ENCODE measurements around the gene SLC15A3. TPM values are rescaled to one million over a fixed set of nuclear protein-coding genes. Genes with fewer than 3 reads are reported as not detected.

The SLC15A3 gene
- polyA plus RNA-seq, 1 experiment: 4.8 TPM

DNA sequence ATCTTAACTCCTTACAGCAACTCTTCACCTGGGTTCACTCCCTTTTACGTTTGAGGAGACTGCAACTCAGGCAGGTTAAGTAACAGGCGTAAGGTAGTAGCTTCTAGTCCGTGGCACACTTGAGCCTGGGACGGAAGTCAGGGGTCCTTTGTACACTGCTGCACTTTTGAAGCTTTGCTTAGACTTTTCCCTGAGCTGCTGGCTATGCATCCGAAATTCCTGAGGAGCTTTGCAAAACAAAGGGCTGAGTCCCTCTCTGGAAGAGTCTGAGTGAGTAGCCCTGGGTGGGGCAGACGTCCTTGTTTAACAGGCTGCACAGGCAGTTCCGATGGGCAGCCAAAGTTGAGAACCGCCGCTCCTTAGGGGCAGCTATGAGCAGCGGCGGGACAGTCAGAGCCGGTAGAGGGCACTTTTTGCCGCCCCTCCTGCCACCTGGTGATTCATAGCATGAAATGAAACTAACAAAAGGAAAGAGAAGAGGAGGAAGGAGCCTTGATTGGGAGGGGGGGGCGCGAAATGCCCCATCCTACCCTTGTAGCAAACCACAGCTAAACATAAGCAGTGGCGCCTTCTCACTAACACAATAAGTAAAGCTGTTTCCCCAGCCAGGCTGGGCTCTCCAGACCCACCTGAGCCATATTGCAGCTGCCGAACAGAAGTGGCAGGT, 36.6 kb downstream of the SLC15A3 start:
- TF ChIP-seq, protein P1, sequence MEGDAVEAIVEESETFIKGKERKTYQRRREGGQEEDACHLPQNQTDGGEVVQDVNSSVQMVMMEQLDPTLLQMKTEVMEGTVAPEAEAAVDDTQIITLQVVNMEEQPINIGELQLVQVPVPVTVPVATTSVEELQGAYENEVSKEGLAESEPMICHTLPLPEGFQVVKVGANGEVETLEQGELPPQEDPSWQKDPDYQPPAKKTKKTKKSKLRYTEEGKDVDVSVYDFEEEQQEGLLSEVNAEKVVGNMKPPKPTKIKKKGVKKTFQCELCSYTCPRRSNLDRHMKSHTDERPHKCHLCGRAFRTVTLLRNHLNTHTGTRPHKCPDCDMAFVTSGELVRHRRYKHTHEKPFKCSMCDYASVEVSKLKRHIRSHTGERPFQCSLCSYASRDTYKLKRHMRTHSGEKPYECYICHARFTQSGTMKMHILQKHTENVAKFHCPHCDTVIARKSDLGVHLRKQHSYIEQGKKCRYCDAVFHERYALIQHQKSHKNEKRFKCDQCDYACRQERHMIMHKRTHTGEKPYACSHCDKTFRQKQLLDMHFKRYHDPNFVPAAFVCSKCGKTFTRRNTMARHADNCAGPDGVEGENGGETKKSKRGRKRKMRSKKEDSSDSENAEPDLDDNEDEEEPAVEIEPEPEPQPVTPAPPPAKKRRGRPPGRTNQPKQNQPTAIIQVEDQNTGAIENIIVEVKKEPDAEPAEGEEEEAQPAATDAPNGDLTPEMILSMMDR (IDR thresholded peaks at IDR 0.05; ENCODE audit: low read depth, low read length): peak; percentile 38; the same call in 1 of the 2 replicates
- no peaks in the 10 kb centered on the region for H3K27me3 ChIP-seq (ENCODE audit: control insufficient read depth, insufficient read depth, low read length)
- ChIA-PET CTCF (interaction anchor here (0.6 to 4.7 kb wide), 8 partner anchors 9 to 258 kb away, joined by 3 to 35 read pairs (median 4); partner anchors contain the start of gene TMEM132A), POLR2A (interaction anchor here (0.6 to 1.4 kb wide), 4 partner anchors 8 to 1935 kb away, joined by 3 to 6 read pairs (median 4); partner anchors contain the start of gene TMEM132A)
- no peak for DNase-seq (ENCODE audit: low read depth, low spot score)
- no peaks in the 10 kb centered on the region; the same call in 1 of the 2 replicates for H3K9me3 ChIP-seq (ENCODE audit: control insufficient read depth, insufficient read depth, low read length)
- peak overlapping the region; percentile 75 for H3K27ac ChIP-seq (ENCODE audit: low read depth, low read length)
- peak overlapping the region; percentile 80 for H3K4me3 ChIP-seq (ENCODE audit: low read depth, low read length)

DNA sequence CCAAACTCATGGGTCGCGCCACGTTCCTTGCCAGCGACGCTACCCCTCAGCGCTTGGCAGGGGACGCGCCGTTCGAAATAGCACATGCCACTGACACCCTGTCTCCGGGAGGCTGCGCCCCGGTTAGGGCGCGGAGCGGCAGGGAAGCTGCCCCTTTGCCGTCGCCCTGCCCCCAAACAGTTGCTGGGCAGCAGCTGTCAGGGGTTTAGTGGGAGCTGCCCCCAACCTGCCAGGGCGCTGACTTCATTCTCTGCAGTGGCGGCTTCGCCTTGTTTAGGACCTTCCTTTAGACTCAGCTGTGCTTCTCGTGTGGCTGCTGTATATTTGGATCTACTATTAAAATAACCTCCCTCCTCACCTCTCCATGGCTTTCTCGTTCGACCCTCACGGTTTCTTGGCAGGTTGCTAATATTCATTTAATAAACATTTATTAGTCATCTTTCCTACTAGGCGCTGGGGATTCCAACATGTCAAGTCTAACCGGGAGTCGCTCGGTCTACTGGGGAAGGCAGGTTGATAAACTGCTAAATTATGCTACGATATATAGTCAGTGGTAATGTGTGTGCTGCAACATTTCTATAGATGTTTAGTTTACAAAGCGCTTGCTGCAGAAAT, 37.2 kb downstream of the SLC15A3 start:
- peak overlapping the region; percentile 75 for H3K27ac ChIP-seq (ENCODE audit: low read depth, low read length)
- TF ChIP-seq, protein P1 (IDR thresholded peaks at IDR 0.05; ENCODE audit: low read depth, low read length): no peak
- H3K4me3 ChIP-seq (ENCODE audit: low read depth, low read length): peak overlapping the region; percentile 80
- no peaks in the 10 kb centered on the region; the same call in 1 of the 2 replicates for H3K9me3 ChIP-seq (ENCODE audit: control insufficient read depth, insufficient read depth, low read length)
- ChIA-PET CTCF (interaction anchor here (0.9 to 4.7 kb wide), 9 partner anchors 10 to 273 kb away, joined by 3 to 35 read pairs (median 6); no protein-coding TSS in a partner anchor), POLR2A (interaction anchor here (0.8 to 1.6 kb wide), 3 partner anchors 9 to 12 kb away, joined by 3 to 6 read pairs (median 6); partner anchors contain the start of gene TMEM132A)
- no peaks in the 10 kb centered on the region for H3K27me3 ChIP-seq (ENCODE audit: control insufficient read depth, insufficient read depth, low read length)
- no peak for DNase-seq (ENCODE audit: low read depth, low spot score)

DNA sequence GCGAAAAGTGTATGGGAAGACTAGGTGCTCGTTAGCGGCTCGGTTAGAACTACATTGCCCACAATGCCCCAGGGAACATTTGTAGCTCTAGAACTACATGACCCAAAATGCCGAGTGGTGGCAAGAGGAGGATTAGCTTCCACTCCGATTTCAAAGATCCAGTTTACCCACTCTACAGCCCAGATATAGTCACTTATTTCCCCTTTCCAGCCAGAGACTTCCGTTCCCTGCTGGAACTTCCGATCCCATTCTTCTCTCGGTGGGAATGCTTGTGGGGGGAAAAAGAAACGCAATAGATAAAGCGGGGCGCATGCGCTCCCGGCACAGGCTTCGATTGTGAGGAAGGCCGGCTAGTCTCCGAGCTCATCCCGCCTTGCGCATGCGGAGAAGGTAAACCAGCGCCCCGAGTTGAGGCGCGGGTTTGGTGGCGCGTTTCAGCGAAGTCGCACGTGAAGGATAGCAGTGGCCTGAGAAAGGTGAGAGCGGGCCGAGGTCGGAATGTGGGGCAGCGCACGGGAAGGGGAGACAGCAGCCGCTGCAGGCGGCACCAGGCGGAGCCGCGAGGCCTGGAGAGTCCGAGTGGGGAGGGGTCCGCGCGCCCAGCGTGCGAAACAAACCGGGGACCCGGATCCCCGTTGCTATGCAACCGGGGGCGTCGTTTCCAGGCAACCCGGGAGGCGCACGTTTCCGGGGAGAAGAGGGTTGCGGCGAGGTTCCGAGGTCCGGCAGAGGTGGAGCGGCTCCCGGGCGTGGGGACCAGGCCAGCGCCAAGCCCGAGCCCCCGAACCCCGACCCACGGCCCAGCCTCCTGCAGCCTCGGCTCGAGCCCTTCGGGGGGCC, 38.0 kb downstream of the SLC15A3 start, which contains the start of gene TMEM109:
Gene TMEM109, plus strand, starts transcription at position 366 of the 840 bp plus-strand sequence. CDS start 5,536 bp downstream, outside the sequence.
- CTCF ChIA-PET: interaction anchor here (0.9 to 4.7 kb wide), 7 partner anchors 10 to 273 kb away, joined by 3 to 35 read pairs (median 6); partner anchors contain the start of gene TMEM132A

DNA sequence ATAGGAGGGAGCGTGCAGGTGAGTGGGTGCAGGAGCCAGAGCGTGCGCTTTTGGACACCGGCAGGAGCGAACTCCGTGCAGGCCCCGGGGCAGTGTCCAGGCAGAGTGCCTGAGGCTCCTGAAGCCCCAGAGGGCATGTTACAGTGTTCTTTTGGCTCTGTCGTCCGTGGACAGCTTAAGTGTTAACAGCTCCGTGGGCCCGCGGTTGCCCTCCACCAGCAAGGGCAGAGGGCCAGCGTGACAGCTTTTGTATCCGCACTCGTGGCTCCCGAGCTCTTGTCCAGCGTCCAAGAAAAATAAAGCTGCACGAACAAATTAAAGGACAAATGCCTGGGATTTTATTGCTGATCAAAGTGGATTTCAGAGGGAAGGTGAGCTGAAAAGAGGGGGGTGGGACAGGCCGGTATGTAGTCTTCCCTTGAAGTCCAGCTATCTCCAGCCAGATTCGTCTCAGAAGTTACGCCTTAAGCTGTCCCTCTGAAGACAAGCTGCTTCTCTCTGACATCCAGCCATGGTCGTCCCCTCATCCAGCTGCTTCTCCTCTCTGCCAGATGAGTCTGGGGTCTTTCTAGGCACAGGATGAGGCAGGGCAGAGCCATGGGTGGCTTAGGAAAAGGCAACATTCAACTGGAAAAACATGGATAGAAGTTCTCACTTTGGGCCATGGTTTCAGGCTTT, 39.0 kb downstream of the SLC15A3 start:
- ChIA-PET POLR2A (interaction anchor here (0.7 to 1.6 kb wide), 2 partner anchors 8 to 449 kb away, joined by 3 to 6 read pairs; partner anchors contain the start of genes CYB561A3 and TMEM138), CTCF (interaction anchor here (0.9 to 4.7 kb wide), 7 partner anchors 11 to 274 kb away, joined by 3 to 35 read pairs (median 6); partner anchors contain the start of gene TMEM132A)
- TF ChIP-seq, protein P1 (IDR thresholded peaks at IDR 0.05; ENCODE audit: low read depth, low read length): no peak
- no peak for DNase-seq (ENCODE audit: low read depth, low spot score)
- Histone ChIP-seq H3K4me3 (ENCODE audit: low read depth, low read length) (no peak overlapping the region), H3K9me3 (ENCODE audit: control insufficient read depth, insufficient read depth, low read length) (no peaks in the 10 kb centered on the region; the same call in 1 of the 2 replicates), H3K27me3 (ENCODE audit: control insufficient read depth, insufficient read depth, low read length) (peaks cover 5% of the 10 kb centered on the region), H3K27ac (ENCODE audit: low read depth, low read length) (no peak overlapping the region)

More for the DNA sequence above, 38.0 kb downstream of the SLC15A3 start, which contains the start of gene TMEM109:
- DNase-seq (ENCODE audit: low read depth, low spot score): peak; percentile 59
- TF ChIP-seq, protein P1 (IDR thresholded peaks at IDR 0.05; ENCODE audit: low read depth, low read length): no peak
- Histone ChIP-seq H3K27ac (ENCODE audit: low read depth, low read length) (peak within 1 kb of the TSS; percentile 96), H3K9me3 (ENCODE audit: control insufficient read depth, insufficient read depth, low read length) (no peaks in the 10 kb centered on the region; the same call in 1 of the 2 replicates), H3K4me3 (ENCODE audit: low read depth, low read length) (peak within 1 kb of the TSS; percentile 80), H3K27me3 (ENCODE audit: control insufficient read depth, insufficient read depth, low read length) (peaks cover 5% of the 10 kb centered on the region)
- POLR2A ChIA-PET: interaction anchor here (0.7 to 1.6 kb wide), 3 partner anchors 9 to 448 kb away, joined by 3 to 6 read pairs (median 5); partner anchors contain the start of genes CYB561A3 and TMEM138
